ENCODE results near the gene SLC35F4. TPM values are rescaled to one million over a fixed set of nuclear protein-coding genes. Genes with fewer than 3 reads are reported as not detected.

The SLC35F4 gene
- total and polyA plus RNA-seq, 2 donors (not counting 3 experiments of a cell fraction or from before 2014, with no cell fraction given): not detected

DNA sequence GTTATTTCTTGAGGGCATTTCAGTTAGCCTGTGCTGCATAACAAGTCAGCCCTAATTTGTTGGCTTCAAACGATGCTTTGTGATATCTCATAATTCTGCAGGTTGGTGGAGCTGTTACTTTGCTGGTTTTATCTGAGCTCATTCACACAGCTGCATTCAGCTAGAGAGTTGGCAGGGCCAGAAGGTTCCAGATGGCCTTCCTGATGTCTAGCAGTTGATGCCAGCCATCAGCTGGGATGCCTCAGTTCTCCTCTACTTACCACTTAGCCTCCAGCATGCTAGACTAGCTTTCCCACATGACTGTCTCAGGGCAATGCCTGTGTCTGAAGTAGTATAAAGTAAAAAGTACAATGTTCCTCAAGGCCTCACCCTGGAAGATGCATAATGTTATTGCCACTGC is 130.6 kb downstream of the SLC35F4 start:
- FAIRE-seq (no peak), DNase-seq (ENCODE audit: low read depth, low spot score) (no peak)
- dilution Hi-C loops (cut with MboI; ENCODE audit: extremely low pct_ligation_motif_present, low sequenced_read_pairs) (no loop called here), intact Hi-C loops (cut with micrococcal nuclease) (no loop called here)
- Histone ChIP-seq H3K9me3 (replicated peaks; ENCODE audit: control insufficient read depth, insufficient read depth, low read length) (no peaks in the 10 kb centered on the region), H3K27ac (ENCODE audit: insufficient read depth, low read depth, low read length) (no peak overlapping the region), H3K4me3 (replicated peaks in 1 of 3; ENCODE audit: insufficient read depth in 1 of 3, low read depth in 1 of 3, low read length in 3 of 3) (no peak overlapping the region), H2AFZ (ENCODE audit: low read depth, low read length) (no peak overlapping the region), H3K27me3 (ENCODE audit: control insufficient read depth in 2 of 2, insufficient read depth in 2 of 2, low read length in 2 of 2) (no peaks in the 10 kb centered on the region), H3K9me1 (replicated peaks; ENCODE audit: control insufficient read depth, extremely low read depth, insufficient read depth, low read length) (no peaks in the 10 kb centered on the region), H3K36me3 (ENCODE audit: control insufficient read depth in 2 of 2, extremely low read depth in 1 of 2, insufficient read depth in 2 of 2, low read length in 2 of 2) (no peaks in the 10 kb centered on the region), H3K4me1 (ENCODE audit: control insufficient read depth, extremely low read depth, insufficient read depth, low read length) (peaks cover 20% of the 10 kb centered on the region), H3K79me2 (ENCODE audit: control insufficient read depth, insufficient read depth, low read length) (no peaks in the 10 kb centered on the region), H3K4me2 (ENCODE audit: insufficient read depth, low read length) (no peak overlapping the region), H3K9ac (replicated peaks; ENCODE audit: extremely low read depth, insufficient read depth, low read length) (no peak overlapping the region), H4K20me1 (replicated peaks; ENCODE audit: control insufficient read depth, extremely low read depth, insufficient read depth, low read length) (no peaks in the 10 kb centered on the region)
- CTCF ChIA-PET: interaction anchor here (0.6 kb wide), 1 partner anchor 43 kb away, joined by 3 read pairs; no protein-coding TSS in a partner anchor
- no TSS peak for BruUV-seq (replicated peaks)
- TF ChIP-seq MYC (IDR thresholded peaks at IDR 0.05; ENCODE audit: low read depth, low read length): no peak
- TF ChIP-seq EZH2 (IDR thresholded peaks at IDR 0.05; ENCODE audit: borderline replicate concordance, low read depth, low read length, severe bottlenecking): no peak
- TF ChIP-seq, protein P1, sequence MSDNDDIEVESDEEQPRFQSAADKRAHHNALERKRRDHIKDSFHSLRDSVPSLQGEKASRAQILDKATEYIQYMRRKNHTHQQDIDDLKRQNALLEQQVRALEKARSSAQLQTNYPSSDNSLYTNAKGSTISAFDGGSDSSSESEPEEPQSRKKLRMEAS (IDR thresholded peaks at IDR 0.05; ENCODE audit: insufficient read depth, insufficient read length): no peak
- TF ChIP-seq, protein P2, sequence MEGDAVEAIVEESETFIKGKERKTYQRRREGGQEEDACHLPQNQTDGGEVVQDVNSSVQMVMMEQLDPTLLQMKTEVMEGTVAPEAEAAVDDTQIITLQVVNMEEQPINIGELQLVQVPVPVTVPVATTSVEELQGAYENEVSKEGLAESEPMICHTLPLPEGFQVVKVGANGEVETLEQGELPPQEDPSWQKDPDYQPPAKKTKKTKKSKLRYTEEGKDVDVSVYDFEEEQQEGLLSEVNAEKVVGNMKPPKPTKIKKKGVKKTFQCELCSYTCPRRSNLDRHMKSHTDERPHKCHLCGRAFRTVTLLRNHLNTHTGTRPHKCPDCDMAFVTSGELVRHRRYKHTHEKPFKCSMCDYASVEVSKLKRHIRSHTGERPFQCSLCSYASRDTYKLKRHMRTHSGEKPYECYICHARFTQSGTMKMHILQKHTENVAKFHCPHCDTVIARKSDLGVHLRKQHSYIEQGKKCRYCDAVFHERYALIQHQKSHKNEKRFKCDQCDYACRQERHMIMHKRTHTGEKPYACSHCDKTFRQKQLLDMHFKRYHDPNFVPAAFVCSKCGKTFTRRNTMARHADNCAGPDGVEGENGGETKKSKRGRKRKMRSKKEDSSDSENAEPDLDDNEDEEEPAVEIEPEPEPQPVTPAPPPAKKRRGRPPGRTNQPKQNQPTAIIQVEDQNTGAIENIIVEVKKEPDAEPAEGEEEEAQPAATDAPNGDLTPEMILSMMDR (IDR thresholded peaks at IDR 0.05; ENCODE audit: extremely low read depth in 1 of 2, insufficient read depth in 1 of 2, low read depth in 1 of 2, low read length in 2 of 2): no peak
- no peak for TF ChIP-seq POLR2A (IDR thresholded peaks at IDR 0.05; ENCODE audit: low read depth, low read length)
- TF ChIP-seq POLR2AphosphoS5 (IDR thresholded peaks at IDR 0.05; ENCODE audit: insufficient read depth, low read depth, low read length): no peak
- TF ChIP-seq FOS (IDR thresholded peaks at IDR 0.05; ENCODE audit: borderline replicate concordance, insufficient read depth, low read length): no peak
- TF ChIP-seq GATA2 (IDR thresholded peaks at IDR 0.05; ENCODE audit: insufficient read depth, insufficient read length, low read depth, low read length): no peak
- no peak for TF ChIP-seq JUN (IDR thresholded peaks at IDR 0.05; ENCODE audit: borderline replicate concordance, insufficient read depth, insufficient read length, low read depth)
- POLR2A ChIA-PET: no interaction called here

Data from endothelial cell of umbilical vein (primary cell).